Astrocyte of the cerebellum (primary cell): ENCODE data around the gene DLK1.

Source experiments
- DNase-seq: peaks from one replicate; pipeline ENCODE4 v3.0.0-alpha.2; 2011; ENCODE audit warnings: low read depth
- H3K4me3 ChIP-seq: 2 replicates; pipeline ENCODE4 v1.5.1; 2011; ENCODE audit warnings: mild to moderate bottlenecking, low read depth, low read length, moderate library complexity
- in situ Hi-C: cut with HindIII; loops from 2 replicates; pipeline ENCODE4 v1.10.0; 2017; ENCODE audit warnings: low sequenced_read_pairs
- TF ChIP-seq, protein P1 (sequence below): IDR thresholded peaks from 2 replicates; pipeline ENCODE4 v1.5.1; 2012; ENCODE audit warnings: low read length, low read depth, moderate library complexity, mild to moderate bottlenecking; ENCODE audit errors: missing control alignments

The DLK1 gene

GRCh38 chr14:100680439-100681051 is 46.1 kb upstream of the DLK1 start:
- in situ Hi-C loops: no loop called here
- TF ChIP-seq, protein P1, sequence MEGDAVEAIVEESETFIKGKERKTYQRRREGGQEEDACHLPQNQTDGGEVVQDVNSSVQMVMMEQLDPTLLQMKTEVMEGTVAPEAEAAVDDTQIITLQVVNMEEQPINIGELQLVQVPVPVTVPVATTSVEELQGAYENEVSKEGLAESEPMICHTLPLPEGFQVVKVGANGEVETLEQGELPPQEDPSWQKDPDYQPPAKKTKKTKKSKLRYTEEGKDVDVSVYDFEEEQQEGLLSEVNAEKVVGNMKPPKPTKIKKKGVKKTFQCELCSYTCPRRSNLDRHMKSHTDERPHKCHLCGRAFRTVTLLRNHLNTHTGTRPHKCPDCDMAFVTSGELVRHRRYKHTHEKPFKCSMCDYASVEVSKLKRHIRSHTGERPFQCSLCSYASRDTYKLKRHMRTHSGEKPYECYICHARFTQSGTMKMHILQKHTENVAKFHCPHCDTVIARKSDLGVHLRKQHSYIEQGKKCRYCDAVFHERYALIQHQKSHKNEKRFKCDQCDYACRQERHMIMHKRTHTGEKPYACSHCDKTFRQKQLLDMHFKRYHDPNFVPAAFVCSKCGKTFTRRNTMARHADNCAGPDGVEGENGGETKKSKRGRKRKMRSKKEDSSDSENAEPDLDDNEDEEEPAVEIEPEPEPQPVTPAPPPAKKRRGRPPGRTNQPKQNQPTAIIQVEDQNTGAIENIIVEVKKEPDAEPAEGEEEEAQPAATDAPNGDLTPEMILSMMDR: no peak
- DNase-seq: no peak
- H3K4me3 ChIP-seq: no peak overlapping the region

DNA sequence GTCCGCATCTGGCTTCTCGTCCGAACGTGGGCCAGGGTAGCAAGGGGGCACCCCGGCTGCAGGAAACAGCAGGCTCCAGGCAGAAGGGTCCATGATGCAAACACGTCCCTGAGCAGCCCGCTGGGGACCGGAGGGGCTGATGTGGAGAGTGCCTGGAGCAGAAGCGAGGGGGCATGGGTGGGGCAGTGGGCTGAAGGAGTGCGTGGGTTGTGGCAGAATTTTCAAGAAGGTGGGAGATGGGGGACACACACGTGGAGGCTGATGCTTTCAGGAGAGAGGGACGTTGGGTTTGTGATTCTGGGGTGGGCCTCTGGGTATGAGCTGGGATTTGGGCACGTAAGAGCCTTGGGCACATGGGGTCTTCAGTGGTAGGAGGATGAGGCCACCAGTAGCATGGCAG is 45.6 kb upstream of the DLK1 start:
- in situ Hi-C loops: no loop called here
- TF ChIP-seq, protein P1: no peak
- no peak for DNase-seq

DNA sequence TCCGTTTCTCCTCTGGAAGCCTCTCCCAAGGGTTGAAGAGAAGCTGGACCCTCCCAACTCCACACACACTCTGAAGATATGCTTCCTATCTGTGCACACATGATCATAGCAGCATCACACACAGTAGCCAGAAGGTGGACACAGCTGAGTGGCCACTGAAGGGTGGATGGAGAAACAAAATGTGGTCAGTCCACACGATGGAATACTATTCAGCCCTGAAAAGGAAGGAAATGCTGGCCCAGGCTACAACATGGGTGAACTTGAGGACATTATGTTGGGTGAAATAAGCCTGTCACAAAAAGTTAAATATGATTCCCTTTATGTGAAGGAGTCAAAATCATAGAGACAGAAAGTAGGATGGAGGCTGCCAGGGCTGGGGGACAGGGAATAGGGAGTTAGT is 43.9 kb upstream of the DLK1 start:
- in situ Hi-C loops: no loop called here
- no peak overlapping the region for H3K4me3 ChIP-seq
- TF ChIP-seq, protein P1: no peak
- no peak for DNase-seq

More for the DNA sequence above, 45.6 kb upstream of the DLK1 start:
- no peak overlapping the region for H3K4me3 ChIP-seq

DNA sequence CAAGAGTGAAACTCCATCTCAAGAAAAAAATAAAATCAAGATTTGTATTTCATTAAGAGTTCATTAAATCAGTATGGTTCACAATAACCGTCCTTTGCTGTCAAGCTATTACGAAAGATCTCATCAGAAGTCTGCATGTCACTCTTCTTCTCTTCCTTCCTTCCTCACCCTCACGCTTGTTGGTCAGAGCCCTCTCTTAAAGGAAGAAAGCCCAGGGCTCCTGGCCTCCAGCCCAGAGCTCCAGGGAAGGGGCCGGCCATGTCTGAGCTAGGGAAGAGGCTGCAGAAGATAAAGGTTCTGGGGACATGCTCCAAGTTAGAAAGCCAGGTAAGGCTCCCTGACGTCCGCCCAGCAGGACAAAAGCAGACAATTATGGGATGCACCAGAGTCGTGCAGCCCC is 43.1 kb upstream of the DLK1 start:
- no peak for DNase-seq
- no peak overlapping the region for H3K4me3 ChIP-seq
- in situ Hi-C loops: no loop called here
- TF ChIP-seq, protein P1: no peak

DNA sequence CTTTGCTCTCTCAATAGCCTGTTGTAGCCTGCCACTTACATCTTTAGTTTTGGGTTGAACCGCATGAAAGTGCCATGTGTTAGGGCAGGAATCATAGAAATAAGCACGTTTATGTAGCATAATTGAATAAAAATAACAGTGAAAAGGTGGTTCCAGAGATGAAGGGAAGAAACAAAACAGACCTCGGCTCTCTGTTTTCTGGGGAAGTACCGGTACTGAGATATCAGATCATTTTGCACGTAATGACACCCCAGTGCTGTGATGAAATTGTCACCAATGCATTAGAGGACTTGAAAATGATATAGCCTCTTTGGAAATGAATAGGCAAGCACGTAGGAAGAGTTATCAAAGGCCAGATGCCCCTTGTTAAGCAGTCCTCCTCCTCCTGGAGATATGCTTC is 42.5 kb upstream of the DLK1 start:
- DNase-seq: no peak
- TF ChIP-seq, protein P1: no peak
- H3K4me3 ChIP-seq: no peak overlapping the region
- in situ Hi-C loops: no loop called here

- H3K4me3 ChIP-seq: no peak overlapping the region
- no peak for DNase-seq
- TF ChIP-seq, protein P1: no peak
- in situ Hi-C loops: no loop called here
Measured at GRCh38 chr14:100684961-100685360, 41.7 kb upstream of the DLK1 start.

DNA sequence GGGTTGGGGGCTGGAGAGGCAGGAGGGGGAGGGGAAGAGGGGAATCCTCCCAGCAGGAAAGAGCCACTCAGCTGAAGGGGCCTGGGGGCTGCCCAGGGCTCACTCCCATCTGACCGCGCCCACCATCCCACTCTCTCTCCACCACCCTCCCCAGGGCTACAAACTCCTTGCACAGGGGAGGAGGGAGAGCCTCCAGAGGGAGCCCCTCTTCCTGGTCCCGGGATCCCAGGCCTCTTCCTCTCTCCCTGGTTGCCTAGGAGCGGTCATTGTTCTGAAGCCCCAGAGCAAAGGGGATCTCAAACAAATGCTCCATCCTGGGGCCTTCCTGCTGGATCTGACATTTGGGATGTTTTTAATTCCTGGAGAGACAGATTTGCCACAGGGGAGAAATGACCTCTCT is 39.8 kb upstream of the DLK1 start:
- no peak for DNase-seq
- in situ Hi-C loops: no loop called here
- H3K4me3 ChIP-seq: no peak overlapping the region
- TF ChIP-seq, protein P1: no peak
